NCI-H1105 treated with DMSO at 0.1 percent for 48 hours (cell line): ENCODE data around the gene PRG2.
"Not testable (repeated sequence)": the region's sequence is repeated elsewhere in the genome, so short reads cannot be mapped to it uniquely, and the experiment has no call there.

Source experiments
- DNase-seq: peaks from one replicate; lab custom pipeline; 2025; lab: John Stamatoyannopoulos, UW

The PRG2 gene

GRCh38 chr11:57419146-57419545 lies 28.7 kb upstream of the PRG2 start:
- no peak for DNase-seq

- DNase-seq = no peak
These were observed 27.7 kb upstream of the PRG2 start for GRCh38 chr11:57418131-57418530.

- no peak for DNase-seq
These were observed 26.6 kb upstream of the PRG2 start for GRCh38 chr11:57417056-57417455.

- no peak for DNase-seq
These were observed 26.0 kb upstream of the PRG2 start for GRCh38 chr11:57416436-57416835.

GRCh38 chr11:57414612-57415212 lies 24.3 kb upstream of the PRG2 start:
- DNase-seq = no peak

- DNase-seq = no peak
These were observed 23.2 kb upstream of the PRG2 start for GRCh38 chr11:57413681-57414080.

- DNase-seq = no peak
These were observed 19.8 kb upstream of the PRG2 start for GRCh38 chr11:57410287-57410686.

GRCh38 chr11:57409321-57410100 lies 19.1 kb upstream of the PRG2 start:
- DNase-seq = no peak

- no peak for DNase-seq
These were observed 18.3 kb upstream of the PRG2 start for GRCh38 chr11:57408771-57409170.

- DNase-seq = no peak
These were observed 17.6 kb upstream of the PRG2 start for GRCh38 chr11:57407941-57408475.

GRCh38 chr11:57407010-57407920 lies 16.8 kb upstream of the PRG2 start:
- no peak for DNase-seq

- no peak for DNase-seq
These were observed 16.0 kb upstream of the PRG2 start for GRCh38 chr11:57406337-57406904.

GRCh38 chr11:57405271-57405860 lies 14.9 kb upstream of the PRG2 start:
- no peak for DNase-seq

GRCh38 chr11:57403802-57404147 lies 13.3 kb upstream of the PRG2 start:
- DNase-seq = no peak

- not testable (repeated sequence) for DNase-seq
These were observed 12.8 kb upstream of the PRG2 start for GRCh38 chr11:57403003-57403801.

GRCh38 chr11:57402188-57403002 lies 11.9 kb upstream of the PRG2 start:
- no peak for DNase-seq

GRCh38 chr11:57399972-57400578 lies 9.6 kb upstream of the PRG2 start:
- no peak for DNase-seq

GRCh38 chr11:57399221-57399620 lies 8.8 kb upstream of the PRG2 start:
- DNase-seq = no peak

GRCh38 chr11:57397394-57397990 lies 7.0 kb upstream of the PRG2 start:
- no peak for DNase-seq
